SK-N-SH (cell line): ENCODE data around the gene MPPED2. TPM values are rescaled to one million over a fixed set of nuclear protein-coding genes. Genes with fewer than 3 reads are reported as not detected.

Experiments
- CTCF ChIA-PET: fragments of 300-600, 350-600 bp; formaldehyde crosslinking; extraction: SDS; loops from one replicate; lab custom pipeline; 2021; lab: Yijun Ruan, JAX
- POLR2A ChIA-PET: fragments of 350-600 bp; sonication (Branson Sonifier 250); formaldehyde crosslinking; extraction: SDS; loops from one replicate; lab custom pipeline; 2020; ENCODE audit warnings: antibody characterized with exemption, inconsistent platforms; lab: Yijun Ruan, JAX
- DNase-seq: peaks from one replicate; pipeline ENCODE4 v3.0.0; 2012
- H2AFZ ChIP-seq: fragments of 200-600 bp; sonication (generic); 2 replicates; pipeline ENCODE4 v1.8.1; 2016; ENCODE audit warnings: antibody characterized with exemption, mild to moderate bottlenecking, low read depth
- H3F3A ChIP-seq: fragments of 200-600 bp; sonication (generic); replicated peaks from 2 replicates; pipeline ENCODE3; 2016; ENCODE audit warnings: antibody characterized with exemption, mild to moderate bottlenecking; ENCODE audit not compliant: insufficient read depth
- H3K27ac ChIP-seq, 2 experiments: fragments of 200-500 bp in 1 of 2; fragments of 200-600 bp in 1 of 2; sonication (Bioruptor generic) in 1 of 2; sonication (generic), shearing (Covaris generic) in 1 of 2; 2 replicates each; pipeline versions ENCODE4 v1.5.1 to v1.6.1; 2014 to 2016; ENCODE audit warnings: low read depth in 2 of 2, inconsistent platforms in 1 of 2, low read length in 1 of 2, mild to moderate bottlenecking in 1 of 2, mixed read lengths in 1 of 2
- H3K27me3 ChIP-seq: fragments of 200-600 bp; sonication (generic), shearing (Covaris generic); 2 replicates; pipeline ENCODE4 v1.6.1; 2016; ENCODE audit warnings: mixed run types; ENCODE audit not compliant: insufficient read depth
- H3K36me3 ChIP-seq, 2 experiments: fragments of 200-500 bp in 1 of 2; fragments of 200-600 bp in 1 of 2; sonication (Bioruptor generic) in 1 of 2; sonication (generic) in 1 of 2; replicated peaks in 1 of 2; 2 replicates each; pipeline versions ENCODE3 to v1.5.1; 2014 to 2016; ENCODE audit warnings: low read length in 1 of 2, mild to moderate bottlenecking in 1 of 2; ENCODE audit not compliant: insufficient read depth in 2 of 2, control insufficient read depth in 1 of 2
- H3K4me1 ChIP-seq, 2 experiments: fragments of 200-500 bp in 1 of 2; fragments of 200-600 bp in 1 of 2; sonication (Bioruptor generic) in 1 of 2; sonication (generic), shearing (Covaris generic) in 1 of 2; 2 replicates each; pipeline versions ENCODE4 v1.5.1 to v1.6.1; 2014 to 2016; ENCODE audit warnings: low read depth in 1 of 2, low read length in 1 of 2, mixed run types in 1 of 2; ENCODE audit not compliant: insufficient read depth in 2 of 2, control insufficient read depth in 1 of 2
- H3K4me2 ChIP-seq: fragments of 200-600 bp; sonication (generic), shearing (Covaris generic); 2 replicates; pipeline ENCODE4 v1.6.1; 2017; ENCODE audit warnings: mixed run types
- H3K4me3 ChIP-seq, 2 experiments: fragments of 200-500 bp in 1 of 2; fragments of 200-600 bp in 1 of 2; sonication (Bioruptor generic) in 1 of 2; sonication (generic), shearing (Covaris generic) in 1 of 2; 2 replicates each; pipeline versions ENCODE4 v1.5.1 to v1.8.1; 2014 to 2016; ENCODE audit warnings: low read depth in 2 of 2, inconsistent platforms in 1 of 2, low read length in 1 of 2, mild to moderate bottlenecking in 1 of 2, mixed read lengths in 1 of 2, moderate library complexity in 1 of 2
- H3K79me2 ChIP-seq: fragments of 200-600 bp; sonication (generic); 2 replicates; pipeline ENCODE4 v1.8.1; 2017; ENCODE audit warnings: mild to moderate bottlenecking; ENCODE audit not compliant: insufficient read depth
- H3K9ac ChIP-seq: fragments of 200-600 bp; sonication (generic); 2 replicates; pipeline ENCODE4 v1.6.1; 2017; ENCODE audit warnings: mixed run types
- H3K9me2 ChIP-seq: fragments of 200-600 bp; sonication (generic); 2 replicates; pipeline ENCODE4 v1.6.1; 2017; ENCODE audit warnings: mixed run types
- H3K9me3 ChIP-seq: fragments of 200-600 bp; sonication (generic); 2 replicates; pipeline ENCODE4 v1.6.1; 2017; ENCODE audit warnings: mixed run types, mild to moderate bottlenecking, moderate library complexity
- H4K20me1 ChIP-seq: fragments of 200-600 bp; sonication (generic); 2 replicates; pipeline ENCODE4 v1.6.1; 2017; ENCODE audit warnings: mild to moderate bottlenecking, mixed run types; ENCODE audit not compliant: insufficient read depth
- ELF1 ChIP-seq: IDR thresholded peaks from 2 replicates; pipeline ENCODE4 v1.4.0; 2012
- EP300 ChIP-seq, 2 experiments: IDR thresholded peaks; 2 replicates each; pipeline versions ENCODE4 v1.4.0 to v1.6.1; 2012; ENCODE audit warnings: borderline replicate concordance in 1 of 2, low read depth in 1 of 2, low read length in 1 of 2
- EZH2phosphoT487 ChIP-seq: fragments of 200-600 bp; sonication (generic); IDR thresholded peaks from 2 replicates; pipeline ENCODE4 v1.6.1; 2017; ENCODE audit warnings: low read depth, mixed run types, mild to moderate bottlenecking, antibody characterized with exemption, moderate library complexity, borderline replicate concordance
- MEF2A ChIP-seq: IDR thresholded peaks from 2 replicates; pipeline ENCODE4 v1.4.0; 2012; ENCODE audit warnings: low read depth, borderline replicate concordance
- NRF1 ChIP-seq: IDR thresholded peaks from 2 replicates; pipeline ENCODE4 v1.6.1; 2012; ENCODE audit warnings: low read depth, mild to moderate bottlenecking, low read length
- RAD21 ChIP-seq: IDR thresholded peaks from 2 replicates; pipeline ENCODE4 v1.6.1; 2012; ENCODE audit warnings: mild to moderate bottlenecking, low read length
- SIN3A ChIP-seq: IDR thresholded peaks from 2 replicates; pipeline ENCODE4 v1.6.1; 2012; ENCODE audit warnings: low read depth, mild to moderate bottlenecking, low read length, moderate library complexity, borderline replicate concordance
- YY1 ChIP-seq: IDR thresholded peaks from 2 replicates; pipeline ENCODE4 v1.4.0; 2012; ENCODE audit warnings: low read depth, mild to moderate bottlenecking
- WGBS: methylation state at CpG from one replicate; pipeline ENCODE4 v1.1.6; 2017; ENCODE audit warnings: low lambda C conversion rate; 5-methylcytosine and 5-hydroxymethylcytosine counted together
- polyA plus RNA-seq, 3 experiments: library from polyadenylated mRNA; depleted of rRNA; stranded (reverse); fragments of >200 nt; gene quantifications; 2 replicates each; pipeline ENCODE4 v1.2.3, GENCODE V29; 2012
- TF ChIP-seq, protein P1 (sequence below): IDR thresholded peaks from 2 replicates; pipeline ENCODE4 v1.4.0; 2012; ENCODE audit warnings: low read depth

Gene MPPED2
- polyA plus RNA-seq, 1 of the 3 experiments (the other 2 are of a cell fraction): 0.05 TPM

DNA sequence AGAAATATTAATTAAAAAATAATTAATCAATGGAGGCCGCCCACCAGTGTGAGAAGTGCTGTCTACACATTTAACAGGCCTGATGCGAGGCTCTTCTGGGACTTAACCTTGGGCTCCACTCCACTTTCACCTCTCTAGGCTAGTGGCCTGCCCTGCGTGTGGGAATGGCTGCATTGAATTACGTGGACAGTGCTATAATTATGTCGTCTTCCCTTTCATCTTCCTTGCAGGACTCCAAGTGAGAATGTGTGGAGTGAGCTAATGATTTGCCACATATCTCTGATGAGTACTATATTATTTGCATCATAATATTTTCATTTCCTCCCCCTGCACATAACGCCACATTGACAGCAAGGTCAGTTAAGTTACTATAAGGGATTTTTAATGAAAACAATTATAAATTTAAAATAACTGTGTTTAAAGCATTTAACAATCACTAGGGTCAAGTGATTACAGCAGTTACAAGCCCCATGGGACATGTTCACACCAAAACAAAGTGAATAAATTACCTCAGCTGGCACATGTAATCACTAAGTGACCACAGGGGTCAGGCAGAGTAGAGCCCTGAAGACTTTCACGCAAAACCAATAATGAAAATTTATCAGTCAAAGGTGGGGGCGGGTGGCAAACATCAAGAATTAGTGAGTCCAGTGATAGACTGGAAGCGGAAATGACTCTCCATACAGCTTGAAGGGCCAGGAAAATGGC, 63.5 kb downstream of the MPPED2 start:
- Histone ChIP-seq H3K27ac (no peak overlapping the region), H3K9me3 (no peaks in the 10 kb centered on the region), H4K20me1 (no peaks in the 10 kb centered on the region), H3K4me1 (peaks cover 0 to 7% of the 10 kb centered on the region in 2 experiments; a peak in 2 of 4 replicates), H3K4me3 (no peak overlapping the region), H3K4me2 (no peak overlapping the region), H3K27me3 (no peaks in the 10 kb centered on the region), H3F3A (no peaks in the 10 kb centered on the region), H3K9ac (no peak overlapping the region), H3K79me2 (no peaks in the 10 kb centered on the region), H3K9me2 (no peaks in the 10 kb centered on the region), H2AFZ (no peak overlapping the region), H3K36me3 (no peaks in the 10 kb centered on the region)
- no peak for TF ChIP-seq SIN3A
- ChIA-PET POLR2A (no interaction called here), CTCF (no interaction called here)
- 50% methylated on average over 9 of the region's 9 CpGs for WGBS
- DNase-seq: no peak

DNA sequence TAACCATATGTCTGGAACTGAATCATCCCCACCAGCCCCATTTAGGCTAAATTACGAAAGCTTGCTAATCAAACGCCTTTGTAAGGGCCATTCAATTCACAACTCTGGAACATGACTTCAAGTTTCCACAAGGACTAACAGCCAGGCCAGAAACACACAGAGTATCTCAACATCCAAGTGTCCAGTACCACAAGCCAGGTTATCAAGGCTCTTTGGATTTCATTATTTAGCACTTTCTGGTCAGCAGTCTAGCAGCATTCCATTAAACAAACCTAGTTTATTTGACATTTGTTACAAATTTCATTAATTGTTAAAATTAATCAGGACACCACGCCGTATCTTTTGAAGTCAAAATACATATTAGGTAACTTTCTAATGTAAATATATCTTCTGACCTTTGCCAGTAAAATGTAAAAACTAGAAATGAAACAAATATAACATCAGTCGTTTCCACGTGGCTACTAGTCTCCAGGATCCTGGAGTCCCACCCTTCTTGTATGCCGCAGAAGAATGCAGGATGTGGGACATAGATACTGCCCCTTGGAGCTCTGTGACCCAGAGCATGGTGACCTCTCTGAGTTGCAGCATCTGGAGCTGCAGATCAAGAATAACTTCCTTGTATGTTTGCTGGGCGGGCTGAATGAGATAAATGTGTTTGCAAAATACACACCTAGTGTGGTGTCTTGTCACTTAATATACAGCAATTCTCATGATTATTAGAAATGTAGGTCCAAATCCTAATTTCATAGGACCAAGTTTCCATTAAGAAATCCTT, 64.7 kb downstream of the MPPED2 start:
- Histone ChIP-seq H4K20me1 (no peaks in the 10 kb centered on the region), H3K36me3 (no peaks in the 10 kb centered on the region), H3F3A (no peaks in the 10 kb centered on the region), H3K4me2 (no peak overlapping the region), H3K9me3 (no peaks in the 10 kb centered on the region)
- POLR2A ChIA-PET: no interaction called here
- TF ChIP-seq YY1 (no peak), MEF2A (no peak), RAD21 (no peak), ELF1 (no peak), EP300 (IDR thresholded peaks at IDR 0.05; ENCODE audit: borderline replicate concordance in 1 of 2, low read depth in 1 of 2, low read length in 1 of 2) (no peak)
- TF ChIP-seq, protein P1, sequence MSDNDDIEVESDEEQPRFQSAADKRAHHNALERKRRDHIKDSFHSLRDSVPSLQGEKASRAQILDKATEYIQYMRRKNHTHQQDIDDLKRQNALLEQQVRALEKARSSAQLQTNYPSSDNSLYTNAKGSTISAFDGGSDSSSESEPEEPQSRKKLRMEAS: no peak
- TF ChIP-seq, all 33 proteins: peak for 0
- Histone ChIP-seq H3K9me2 (no peaks in the 10 kb centered on the region), H3K4me3 (no peak overlapping the region), H3K4me1 (peaks cover 0 to 2% of the 10 kb centered on the region in 2 experiments; a peak in 2 of 4 replicates), H2AFZ (no peak overlapping the region), H3K27ac (no peak overlapping the region), H3K27me3 (no peaks in the 10 kb centered on the region), H3K79me2 (no peaks in the 10 kb centered on the region), H3K9ac (no peak overlapping the region)
- CTCF ChIA-PET: interaction anchor here (1.0 kb wide), 1 partner anchor 9 kb away, joined by 3 read pairs; no protein-coding TSS in a partner anchor
- WGBS: 46% methylated on average over 8 of the region's 8 CpGs
- DNase-seq: no peak

DNA sequence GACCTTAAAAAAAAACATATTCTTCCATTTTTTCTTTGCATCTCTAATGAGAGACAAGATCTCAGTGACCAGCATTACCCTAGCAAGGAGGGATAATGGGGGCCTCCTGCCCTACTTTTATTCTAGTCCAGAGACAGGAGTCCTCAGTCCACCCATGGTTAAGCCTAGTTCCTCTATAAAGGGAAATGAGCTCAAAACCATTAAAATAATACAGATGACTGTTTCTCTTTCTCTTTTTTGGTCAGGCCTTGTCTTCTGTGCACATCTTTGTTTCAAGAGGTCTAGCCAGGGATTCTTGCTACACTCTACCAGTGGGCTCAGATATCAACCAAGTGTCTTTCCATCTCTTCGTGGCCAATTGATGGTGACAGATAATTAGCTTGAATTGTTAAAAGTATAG, 73.1 kb downstream of the MPPED2 start:
- Histone ChIP-seq H3K4me1 (peaks cover 0 to 2% of the 10 kb centered on the region in 2 experiments; a peak in 2 of 4 replicates), H3K27me3 (no peaks in the 10 kb centered on the region), H3F3A (no peaks in the 10 kb centered on the region), H3K36me3 (no peaks in the 10 kb centered on the region), H3K9ac (no peak overlapping the region), H4K20me1 (no peaks in the 10 kb centered on the region), H3K9me3 (no peaks in the 10 kb centered on the region), H3K79me2 (no peaks in the 10 kb centered on the region), H3K27ac (no peak overlapping the region), H2AFZ (no peak overlapping the region), H3K9me2 (no peaks in the 10 kb centered on the region), H3K4me3 (no peak overlapping the region), H3K4me2 (no peak overlapping the region)
- POLR2A ChIA-PET: no interaction called here
- CTCF ChIA-PET: no interaction called here
- WGBS: 13% methylated on average over 1 of the region's 1 CpG
- no peak for TF ChIP-seq MEF2A
- no peak for TF ChIP-seq EZH2phosphoT487
- no peak for TF ChIP-seq NRF1
- no peak for DNase-seq
